Measurements from ENCODE around the gene GGNBP2. TPM values are rescaled to one million over a fixed set of nuclear protein-coding genes. Genes with fewer than 3 reads are reported as not detected.

The GGNBP2 gene
- polyA plus RNA-seq, 1 of the 3 experiments (the other 2 are of a cell fraction) = 79.3 TPM

DNA sequence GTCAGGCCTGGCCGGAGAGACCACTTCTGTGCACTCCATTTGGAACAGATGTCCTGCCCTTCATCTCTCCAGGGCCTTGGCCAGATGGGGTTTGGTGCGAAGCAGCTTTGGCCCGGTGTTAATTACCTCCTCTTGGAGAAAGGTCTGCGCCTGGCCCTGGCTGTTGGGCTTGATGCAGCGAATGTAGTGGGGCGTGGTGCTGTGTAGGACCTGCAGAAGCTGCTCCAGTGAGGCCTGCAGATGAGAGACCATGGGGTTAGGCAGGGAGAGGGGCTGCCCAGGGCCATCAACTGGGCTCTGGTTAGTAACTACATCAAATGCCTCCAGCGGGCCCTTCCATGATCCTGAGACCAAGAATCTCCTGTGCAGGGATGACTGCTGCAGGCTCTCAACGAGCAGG lies 39.5 kb upstream of the GGNBP2 start:
- DNase-seq = no peak
- no peaks in the 10 kb centered on the region for H3K79me2 ChIP-seq (ENCODE audit: insufficient read depth)
- POLR2A ChIA-PET = no interaction called here
- H3K9me2 ChIP-seq = no peaks in the 10 kb centered on the region
- H3K27ac ChIP-seq (ENCODE audit: low read depth in 2 of 2, low read length in 1 of 2) = no peak overlapping the region
- no peak for TF ChIP-seq FOXM1 (IDR thresholded peaks at IDR 0.05; ENCODE audit: low read depth)
- TF ChIP-seq YY1 (IDR thresholded peaks at IDR 0.05; ENCODE audit: low read depth) = no peak
- TF ChIP-seq, protein P1, sequence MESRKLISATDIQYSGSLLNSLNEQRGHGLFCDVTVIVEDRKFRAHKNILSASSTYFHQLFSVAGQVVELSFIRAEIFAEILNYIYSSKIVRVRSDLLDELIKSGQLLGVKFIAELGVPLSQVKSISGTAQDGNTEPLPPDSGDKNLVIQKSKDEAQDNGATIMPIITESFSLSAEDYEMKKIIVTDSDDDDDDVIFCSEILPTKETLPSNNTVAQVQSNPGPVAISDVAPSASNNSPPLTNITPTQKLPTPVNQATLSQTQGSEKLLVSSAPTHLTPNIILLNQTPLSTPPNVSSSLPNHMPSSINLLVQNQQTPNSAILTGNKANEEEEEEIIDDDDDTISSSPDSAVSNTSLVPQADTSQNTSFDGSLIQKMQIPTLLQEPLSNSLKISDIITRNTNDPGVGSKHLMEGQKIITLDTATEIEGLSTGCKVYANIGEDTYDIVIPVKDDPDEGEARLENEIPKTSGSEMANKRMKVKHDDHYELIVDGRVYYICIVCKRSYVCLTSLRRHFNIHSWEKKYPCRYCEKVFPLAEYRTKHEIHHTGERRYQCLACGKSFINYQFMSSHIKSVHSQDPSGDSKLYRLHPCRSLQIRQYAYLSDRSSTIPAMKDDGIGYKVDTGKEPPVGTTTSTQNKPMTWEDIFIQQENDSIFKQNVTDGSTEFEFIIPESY (IDR thresholded peaks at IDR 0.05; ENCODE audit: borderline replicate concordance, low read depth) = no peak
- TF ChIP-seq, protein P2, sequence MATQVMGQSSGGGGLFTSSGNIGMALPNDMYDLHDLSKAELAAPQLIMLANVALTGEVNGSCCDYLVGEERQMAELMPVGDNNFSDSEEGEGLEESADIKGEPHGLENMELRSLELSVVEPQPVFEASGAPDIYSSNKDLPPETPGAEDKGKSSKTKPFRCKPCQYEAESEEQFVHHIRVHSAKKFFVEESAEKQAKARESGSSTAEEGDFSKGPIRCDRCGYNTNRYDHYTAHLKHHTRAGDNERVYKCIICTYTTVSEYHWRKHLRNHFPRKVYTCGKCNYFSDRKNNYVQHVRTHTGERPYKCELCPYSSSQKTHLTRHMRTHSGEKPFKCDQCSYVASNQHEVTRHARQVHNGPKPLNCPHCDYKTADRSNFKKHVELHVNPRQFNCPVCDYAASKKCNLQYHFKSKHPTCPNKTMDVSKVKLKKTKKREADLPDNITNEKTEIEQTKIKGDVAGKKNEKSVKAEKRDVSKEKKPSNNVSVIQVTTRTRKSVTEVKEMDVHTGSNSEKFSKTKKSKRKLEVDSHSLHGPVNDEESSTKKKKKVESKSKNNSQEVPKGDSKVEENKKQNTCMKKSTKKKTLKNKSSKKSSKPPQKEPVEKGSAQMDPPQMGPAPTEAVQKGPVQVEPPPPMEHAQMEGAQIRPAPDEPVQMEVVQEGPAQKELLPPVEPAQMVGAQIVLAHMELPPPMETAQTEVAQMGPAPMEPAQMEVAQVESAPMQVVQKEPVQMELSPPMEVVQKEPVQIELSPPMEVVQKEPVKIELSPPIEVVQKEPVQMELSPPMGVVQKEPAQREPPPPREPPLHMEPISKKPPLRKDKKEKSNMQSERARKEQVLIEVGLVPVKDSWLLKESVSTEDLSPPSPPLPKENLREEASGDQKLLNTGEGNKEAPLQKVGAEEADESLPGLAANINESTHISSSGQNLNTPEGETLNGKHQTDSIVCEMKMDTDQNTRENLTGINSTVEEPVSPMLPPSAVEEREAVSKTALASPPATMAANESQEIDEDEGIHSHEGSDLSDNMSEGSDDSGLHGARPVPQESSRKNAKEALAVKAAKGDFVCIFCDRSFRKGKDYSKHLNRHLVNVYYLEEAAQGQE (IDR thresholded peaks at IDR 0.05; ENCODE audit: low read depth, low read length) = no peak
- TF ChIP-seq EP300 (IDR thresholded peaks at IDR 0.05; ENCODE audit: borderline replicate concordance in 1 of 2, low read depth in 1 of 2, low read length in 1 of 2) = no peak
- H3K4me2 ChIP-seq = no peak overlapping the region
- 78% methylated on average over 5 of the region's 8 CpGs for WGBS (ENCODE audit: low lambda C conversion rate)
- no peaks in the 10 kb centered on the region; a peak in 1 of 4 replicates for H3K4me1 ChIP-seq (ENCODE audit: control insufficient read depth in 1 of 2, insufficient read depth in 2 of 2, low read depth in 1 of 2, low read length in 1 of 2)
- no peaks in the 10 kb centered on the region for H3K9me3 ChIP-seq
- CTCF ChIA-PET = no interaction called here
- no peaks in the 10 kb centered on the region for H3F3A ChIP-seq (replicated peaks; ENCODE audit: insufficient read depth)
- no peak overlapping the region for H2AFZ ChIP-seq (ENCODE audit: low read depth)
- no peak overlapping the region for H3K4me3 ChIP-seq (ENCODE audit: low read depth in 2 of 2, low read length in 1 of 2)
- no peak overlapping the region for H3K9ac ChIP-seq
- H3K36me3 ChIP-seq (replicated peaks in 1 of 2; ENCODE audit: control insufficient read depth in 1 of 2, insufficient read depth in 2 of 2, low read length in 1 of 2) = peaks cover 14 to 50% of the 10 kb centered on the region in 2 experiments
- H3K27me3 ChIP-seq (ENCODE audit: insufficient read depth) = no peaks in the 10 kb centered on the region
- H4K20me1 ChIP-seq (ENCODE audit: insufficient read depth) = no peaks in the 10 kb centered on the region

DNA sequence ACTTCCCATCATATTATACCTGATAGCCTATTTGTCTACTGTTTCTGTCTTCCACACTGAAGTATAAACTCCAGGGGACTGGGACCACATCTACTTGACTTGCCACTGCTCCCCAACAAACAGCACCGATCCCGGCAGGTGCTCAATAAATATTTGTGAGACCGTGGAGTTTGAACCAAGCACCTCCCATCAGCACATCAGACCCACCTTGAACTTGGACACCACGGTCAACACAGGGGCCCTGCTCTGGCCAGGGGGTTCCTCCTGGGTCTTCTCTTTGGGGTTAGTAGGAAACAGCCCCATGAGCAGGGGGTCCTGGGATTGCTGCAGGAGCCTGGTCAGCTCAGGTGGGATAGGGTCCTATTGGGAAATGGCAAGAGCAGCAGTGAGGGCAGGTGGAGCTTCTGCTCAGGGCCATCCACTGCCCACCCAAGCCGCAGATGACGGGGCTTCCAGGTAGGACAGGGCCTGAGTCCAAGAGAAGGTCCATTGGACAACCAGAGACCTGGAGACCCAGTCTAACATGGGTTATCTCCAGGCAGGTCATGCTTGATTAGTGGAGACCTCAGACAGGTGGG lies 38.4 kb upstream of the GGNBP2 start:
- no peaks in the 10 kb centered on the region for H3K79me2 ChIP-seq (ENCODE audit: insufficient read depth)
- H3K4me3 ChIP-seq (ENCODE audit: low read depth in 2 of 2, low read length in 1 of 2) = no peak overlapping the region
- no peaks in the 10 kb centered on the region for H3K9me3 ChIP-seq
- no peak overlapping the region for H3K4me2 ChIP-seq
- peaks cover 3% of the 10 kb centered on the region for H3F3A ChIP-seq (replicated peaks; ENCODE audit: insufficient read depth)
- H3K27me3 ChIP-seq (ENCODE audit: insufficient read depth) = no peaks in the 10 kb centered on the region
- H3K9me2 ChIP-seq = no peaks in the 10 kb centered on the region
- POLR2A ChIA-PET = no interaction called here
- H3K27ac ChIP-seq (ENCODE audit: low read depth in 2 of 2, low read length in 1 of 2) = no peak overlapping the region
- no peak overlapping the region for H3K9ac ChIP-seq
- H3K36me3 ChIP-seq (replicated peaks in 1 of 2; ENCODE audit: control insufficient read depth in 1 of 2, insufficient read depth in 2 of 2, low read length in 1 of 2) = peaks cover 15 to 54% of the 10 kb centered on the region in 2 experiments
- H2AFZ ChIP-seq (ENCODE audit: low read depth) = no peak overlapping the region
- no peak for DNase-seq
- WGBS (ENCODE audit: low lambda C conversion rate) = 78% methylated on average over 5 of the region's 6 CpGs
- no peaks in the 10 kb centered on the region for H4K20me1 ChIP-seq (ENCODE audit: insufficient read depth)
- CTCF ChIA-PET = no interaction called here
- H3K4me1 ChIP-seq (ENCODE audit: control insufficient read depth in 1 of 2, insufficient read depth in 2 of 2, low read depth in 1 of 2, low read length in 1 of 2) = no peaks in the 10 kb centered on the region; a peak in 1 of 4 replicates
- TF ChIP-seq POLR2AphosphoS5 (IDR thresholded peaks at IDR 0.05; ENCODE audit: low read depth, low read length) (0 out of 2 replicates have a peak, but pooled peaks have one; percentile 11), TEAD4 (IDR thresholded peaks at IDR 0.05; ENCODE audit: borderline replicate concordance, insufficient read depth) (no peak)
